Posterior cingulate gyrus (tissue), 11 donors: ENCODE measurements around the gene ACTL7A.
"Not testable (repeated sequence)": the region's sequence is repeated elsewhere in the genome, so short reads cannot be mapped to it uniquely, and the experiment has no call there.

Experiments
- DNase-seq, 10 donors: peaks; one replicate each; pipeline versions ENCODE4 v3.0.0 to v3.0.0-alpha.2; 2020 to 2021; ENCODE audit warnings: mixed read lengths in 3 of 10
- intact Hi-C: fragments of 100-400 bp; cut with DNase I; formaldehyde crosslinking; loops from one replicate; pipeline ENCODE4 v1.15.1; 2023

Gene ACTL7A

DNA sequence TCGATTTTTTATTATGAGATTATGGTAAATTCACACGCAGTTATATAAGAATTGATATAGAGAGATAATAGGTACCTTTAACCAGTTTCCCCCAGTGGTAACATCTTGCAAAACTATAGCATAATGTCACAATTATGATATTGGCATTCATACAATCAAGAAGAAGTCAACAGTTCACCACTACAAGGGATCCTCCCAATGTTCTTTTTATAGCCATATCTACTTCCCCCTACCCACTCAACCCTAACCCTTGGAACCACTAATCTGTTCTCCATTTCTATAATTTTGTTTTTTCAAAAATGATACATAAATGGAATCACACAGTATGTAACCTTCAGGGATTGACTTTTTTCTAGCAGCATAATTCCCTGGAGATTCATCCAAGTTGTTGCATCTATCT lies 16.1 kb upstream of the ACTL7A start:
- no peak for DNase-seq
- intact Hi-C loops: no loop called here

DNA sequence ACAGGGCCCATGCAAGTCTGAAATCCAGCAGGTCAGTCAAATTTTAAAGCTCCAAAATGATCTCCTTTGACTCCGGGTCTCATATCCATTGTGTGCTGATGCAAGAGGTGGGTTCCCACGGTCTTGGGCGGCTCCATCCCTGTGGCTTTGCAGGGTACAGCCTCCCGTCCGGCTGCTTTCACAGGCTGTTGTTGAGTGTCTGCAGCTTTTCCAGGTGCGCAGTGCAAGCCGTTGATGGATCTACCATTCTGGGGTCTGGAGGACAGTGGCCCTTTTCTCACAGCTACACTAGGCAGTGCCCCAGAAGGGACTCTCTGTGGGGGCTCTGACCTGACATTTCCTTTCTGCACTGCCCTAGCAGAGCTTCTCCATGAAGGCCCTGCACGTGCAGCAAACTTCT lies 13.8 kb upstream of the ACTL7A start:
- intact Hi-C loops: not testable (repeated sequence)

DNA sequence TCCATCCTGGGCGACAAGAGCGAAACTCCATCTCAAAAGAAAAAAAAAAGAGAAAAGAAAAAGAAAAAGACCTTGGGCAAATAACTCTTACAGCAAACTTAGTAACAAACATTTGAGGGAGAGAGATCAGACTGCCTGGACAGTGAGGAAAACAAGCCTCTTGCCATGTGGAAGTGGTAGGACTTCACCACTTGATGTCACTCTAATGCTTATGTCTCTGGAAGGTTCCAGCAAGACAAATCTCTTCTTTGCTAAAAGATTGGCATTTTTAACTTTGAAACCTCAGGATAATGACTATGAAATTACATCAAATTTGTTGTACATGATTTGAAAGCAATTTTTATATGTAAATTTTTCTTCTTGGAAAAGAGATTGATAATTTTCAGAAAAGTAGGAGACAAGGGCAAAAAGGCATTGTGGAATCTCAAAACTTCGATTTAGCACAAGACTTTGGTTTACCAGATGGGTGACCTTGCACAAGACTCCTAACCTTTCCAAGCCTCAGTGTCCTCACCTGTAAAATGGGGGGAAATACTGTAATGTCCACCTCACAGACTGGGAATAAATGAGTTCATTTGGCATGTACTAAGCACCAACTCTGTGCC lies 11.7 kb upstream of the ACTL7A start:
- intact Hi-C loops: no loop called here
- no peak for DNase-seq

More for the DNA sequence above, 13.8 kb upstream of the ACTL7A start:
- not testable (repeated sequence) for DNase-seq

DNA sequence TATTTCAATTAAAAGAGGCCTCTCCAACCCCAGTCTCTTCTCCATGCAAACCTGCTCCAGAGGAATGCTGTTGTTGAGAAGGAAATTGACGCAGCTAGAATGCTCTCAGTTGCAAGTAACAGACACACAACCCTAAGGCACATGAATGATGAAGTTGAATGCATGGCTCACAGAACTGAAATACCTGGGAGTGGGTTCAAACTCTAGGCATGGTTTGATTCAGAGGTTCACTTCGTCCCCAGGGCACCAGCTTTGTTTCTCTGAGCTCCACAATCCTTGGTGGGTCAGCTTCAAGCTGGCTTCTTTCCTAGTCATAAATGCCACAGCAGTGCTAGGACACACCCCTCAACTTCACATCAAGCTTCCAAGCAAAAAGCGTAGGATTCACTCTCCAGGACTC lies 10.9 kb upstream of the ACTL7A start:
- intact Hi-C loops: no loop called here
- DNase-seq: no peak

DNA sequence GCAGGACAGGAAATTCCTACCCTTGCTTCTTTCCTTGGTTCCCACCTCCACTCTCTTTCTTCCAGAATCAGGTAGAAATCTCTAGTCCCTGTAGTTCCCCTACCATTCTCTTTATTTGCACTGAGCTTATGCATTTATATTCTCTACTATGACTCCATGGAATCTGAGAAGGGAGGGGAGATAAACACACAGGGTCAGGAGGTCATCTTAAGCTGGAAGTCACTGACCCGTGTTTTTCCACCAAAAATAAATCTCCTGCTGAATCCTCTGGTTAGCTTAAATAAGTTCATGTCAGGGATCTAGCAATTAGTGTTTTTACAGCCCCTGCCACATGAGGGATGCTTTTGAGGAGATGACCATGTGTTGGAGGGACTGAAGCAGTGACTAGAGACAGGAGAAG lies 10.0 kb upstream of the ACTL7A start:
- intact Hi-C loops: no loop called here
- DNase-seq: no peak

DNA sequence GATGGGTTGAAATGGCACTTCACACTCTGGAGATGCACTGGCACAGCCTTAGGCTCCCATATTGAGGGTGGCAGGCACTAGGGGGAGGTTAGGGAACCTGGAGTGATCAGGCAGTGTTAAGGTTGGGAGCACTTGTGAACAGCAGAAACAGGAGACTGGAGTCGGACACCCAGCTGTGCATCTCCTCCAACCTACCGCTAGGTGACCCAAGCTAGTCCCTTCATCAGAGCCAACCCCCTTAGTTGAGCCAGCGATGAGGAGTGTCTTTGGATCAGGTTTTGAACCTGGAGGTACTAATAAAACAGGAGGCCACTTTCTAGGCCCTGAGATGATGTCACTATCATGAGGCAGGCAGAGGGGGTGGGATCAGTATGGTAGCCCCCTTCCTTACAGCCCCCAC lies 8.0 kb upstream of the ACTL7A start:
- no peak for DNase-seq
- intact Hi-C loops: no loop called here

DNA sequence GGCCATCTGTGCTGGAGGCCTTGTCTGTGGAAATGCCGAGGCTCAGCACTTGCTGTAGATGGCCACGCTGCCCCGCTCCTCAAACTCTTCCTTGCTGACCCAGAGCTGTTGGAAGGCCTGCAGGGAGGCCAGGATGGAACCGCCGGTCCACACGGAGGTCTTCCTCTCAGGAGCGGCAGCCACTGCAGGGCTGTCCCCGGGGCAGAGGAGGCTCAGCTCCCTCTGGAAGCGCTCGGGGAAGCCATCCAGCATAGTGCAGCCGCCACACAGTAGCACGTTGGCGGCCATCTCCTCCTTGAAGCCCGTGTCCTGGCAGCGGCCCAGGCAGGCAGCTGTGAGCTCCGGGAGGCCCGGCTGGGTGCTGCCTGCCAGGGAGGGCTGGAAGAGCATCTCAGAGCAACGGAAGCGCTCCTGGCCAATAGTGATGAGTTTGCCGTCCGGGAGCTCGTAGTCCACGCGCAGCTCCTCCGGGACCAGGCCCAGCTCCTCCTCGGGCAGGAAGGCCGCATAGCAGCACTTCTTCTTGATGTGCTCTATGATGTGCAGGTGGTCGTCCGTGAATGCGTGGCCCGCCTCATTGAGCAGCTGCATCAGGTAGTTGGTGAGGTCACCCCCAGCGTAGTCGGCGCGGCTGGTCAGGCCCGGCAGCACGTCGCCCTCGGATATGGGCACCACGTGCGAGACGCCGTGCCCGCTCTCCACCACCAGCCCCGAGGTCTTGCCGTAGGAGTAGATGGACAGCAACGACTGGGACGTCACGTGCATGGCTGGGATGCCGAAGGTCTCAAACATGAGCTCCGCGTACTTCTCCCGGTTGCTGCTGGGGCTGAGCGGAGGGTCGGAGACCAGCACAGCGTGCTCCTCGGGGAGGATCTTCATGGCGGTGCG lies 7.2 kb upstream of the ACTL7A start:
- peak in 1 of 10 donors; percentile 84 for DNase-seq
- intact Hi-C loops: no loop called here

DNA sequence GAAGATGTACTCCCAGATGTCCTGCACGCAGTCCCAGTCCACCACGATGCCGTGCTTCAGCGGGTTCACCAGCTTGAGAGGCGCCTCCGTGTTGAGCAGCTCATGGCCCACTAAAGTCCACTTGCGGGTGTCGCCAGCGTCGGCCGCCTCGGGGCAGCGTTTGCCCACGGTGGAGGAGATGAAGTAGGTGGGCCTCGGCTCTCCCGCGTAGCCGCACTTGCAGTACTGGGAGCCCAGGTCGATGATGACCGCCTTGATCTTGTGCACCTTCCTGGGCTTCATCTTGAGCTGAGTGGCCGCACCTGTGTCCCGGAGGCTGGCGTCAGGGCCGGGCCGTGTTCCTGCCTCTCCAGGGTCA lies 6.6 kb upstream of the ACTL7A start:
- intact Hi-C loops: no loop called here
- DNase-seq: peak in 1 of 10 donors; percentile 60

DNA sequence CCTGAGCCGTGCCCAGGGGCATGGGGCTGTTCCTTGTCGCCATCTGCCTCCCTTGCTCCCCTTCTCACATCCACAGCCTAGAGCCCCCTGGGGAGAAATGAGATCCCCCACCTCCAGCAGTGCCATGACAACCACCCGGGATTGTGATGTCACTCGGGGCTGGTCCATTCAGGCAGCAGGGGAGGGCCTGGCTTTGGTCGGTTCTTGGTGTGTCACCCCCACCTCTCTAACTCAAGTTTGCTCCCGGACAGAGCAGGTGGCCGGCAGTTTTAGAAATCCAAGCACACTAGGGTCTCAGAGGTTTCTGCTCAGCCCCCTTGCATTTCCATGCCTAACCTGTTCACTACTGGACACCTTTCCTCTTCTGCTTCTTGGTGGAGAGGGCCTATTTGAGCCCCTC lies 6.2 kb upstream of the ACTL7A start, which contains the start of gene ACTL7B:
TSS of gene ACTL7B (minus strand) at position 99 of the 400 bp plus-strand sequence. CDS start at position 43, 56 bp downstream.
- DNase-seq: no peak
- intact Hi-C loops: no loop called here

DNA sequence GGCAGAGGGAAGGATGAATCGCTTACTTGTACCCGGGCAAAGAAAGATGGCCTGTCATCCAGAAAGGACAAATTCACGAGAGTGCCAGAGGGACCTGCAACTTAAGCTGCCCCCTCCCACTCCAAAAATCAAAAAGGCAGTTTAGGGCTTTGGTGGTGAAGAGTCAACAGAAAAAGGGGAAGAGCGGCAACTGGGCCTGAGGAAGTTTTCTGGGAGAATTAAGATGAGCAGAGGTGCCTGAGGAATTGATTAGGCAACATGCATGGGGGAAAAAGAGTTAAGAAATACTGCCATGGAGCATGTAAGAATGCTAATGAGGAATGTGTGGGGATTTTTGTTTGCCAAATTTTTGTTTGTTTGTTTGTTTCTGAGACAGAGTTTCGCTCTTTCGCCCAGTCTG lies 4.5 kb upstream of the ACTL7A start:
- intact Hi-C loops: no loop called here
- DNase-seq: no peak

DNA sequence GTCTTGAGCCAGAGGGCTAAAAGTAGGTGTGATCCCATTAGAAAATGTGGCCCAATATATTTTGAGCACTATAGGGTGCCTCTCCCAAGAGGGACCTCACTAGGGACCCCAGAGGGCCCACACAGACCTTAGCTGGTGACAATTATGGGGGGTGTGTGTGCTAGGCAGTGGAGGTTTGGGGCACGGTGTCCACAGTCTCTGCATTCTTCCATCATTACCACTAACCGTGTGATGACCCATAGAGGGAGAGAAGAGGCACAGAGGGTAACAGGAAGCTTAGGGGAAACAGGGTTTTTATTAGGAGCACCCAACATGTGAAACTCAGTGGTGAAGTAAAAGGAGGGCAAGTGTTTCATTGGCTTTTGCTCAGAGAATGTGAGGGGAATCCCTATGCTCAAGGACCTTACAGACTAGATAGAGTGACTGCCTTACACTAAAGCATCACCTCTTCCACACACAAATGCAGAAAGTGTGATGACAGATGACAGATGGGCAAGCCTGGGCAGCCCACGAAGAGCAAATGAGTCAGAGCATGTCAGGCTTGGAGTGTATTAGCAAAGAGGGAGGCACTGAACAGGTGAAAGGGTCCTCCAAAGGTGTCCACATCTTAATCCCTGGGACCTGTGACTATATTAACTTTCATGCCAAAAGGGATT lies 2.5 kb upstream of the ACTL7A start:
- intact Hi-C loops: no loop called here
- no peak for DNase-seq

DNA sequence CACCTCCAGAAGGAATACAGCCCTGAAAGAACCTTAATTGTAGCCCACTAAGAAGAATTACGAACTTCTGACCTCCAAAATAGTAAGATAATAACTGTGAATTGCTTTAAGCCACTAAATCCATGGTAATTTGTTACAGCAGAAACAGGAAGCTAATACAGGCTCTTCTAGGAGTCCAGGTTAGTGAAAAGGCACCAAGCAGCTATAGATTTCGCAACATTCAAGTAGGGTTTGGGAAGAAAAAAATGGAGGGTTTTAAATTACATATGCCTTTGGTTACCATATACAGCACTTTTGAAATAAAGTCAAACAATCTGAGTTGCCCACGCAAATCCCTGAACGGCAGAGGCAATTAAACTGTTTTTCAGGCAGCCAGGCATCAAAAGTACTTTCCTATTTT lies 1.7 kb upstream of the ACTL7A start:
- intact Hi-C loops: no loop called here
- DNase-seq: no peak

DNA sequence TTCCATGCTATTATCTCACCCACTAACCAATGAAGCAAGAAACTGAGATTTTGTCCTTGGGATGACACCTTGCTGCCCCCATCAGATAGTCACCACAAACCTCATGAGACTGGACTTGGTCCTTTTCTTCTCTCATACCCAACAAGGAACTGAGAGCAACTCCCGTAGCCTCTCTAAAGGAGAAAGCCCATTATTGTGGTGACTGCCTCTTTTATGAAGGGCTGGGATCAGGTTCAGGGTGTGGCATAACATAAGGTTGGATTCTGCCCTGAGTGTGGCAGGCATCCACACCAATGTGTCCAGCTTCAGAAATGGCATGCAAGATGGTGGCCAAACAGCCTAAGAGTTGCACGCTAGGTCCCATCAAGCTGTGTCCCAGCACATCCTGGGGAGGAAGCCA lies 1.3 kb upstream of the ACTL7A start:
- intact Hi-C loops: no loop called here
- no peak for DNase-seq

DNA sequence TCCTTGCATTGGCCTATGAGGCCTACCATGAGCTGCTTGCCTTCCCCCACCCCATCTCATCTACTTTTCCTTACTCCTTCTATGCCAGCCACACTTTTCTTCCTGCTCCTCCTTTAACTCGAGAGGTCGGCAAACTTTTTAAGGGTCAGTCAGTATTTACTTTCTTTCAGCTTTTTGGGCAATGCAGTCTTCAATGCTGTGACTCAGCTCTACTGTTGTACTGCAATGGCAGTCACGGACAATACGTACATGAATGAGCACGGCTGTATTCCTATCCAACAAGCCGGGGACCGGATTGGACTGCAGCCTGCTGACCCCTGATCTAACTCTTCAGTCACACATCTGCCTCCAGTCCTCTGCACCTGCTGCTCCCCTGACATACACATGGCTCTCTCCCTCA lies 602 bp upstream of the ACTL7A start:
- intact Hi-C loops: no loop called here
- DNase-seq: no peak

DNA sequence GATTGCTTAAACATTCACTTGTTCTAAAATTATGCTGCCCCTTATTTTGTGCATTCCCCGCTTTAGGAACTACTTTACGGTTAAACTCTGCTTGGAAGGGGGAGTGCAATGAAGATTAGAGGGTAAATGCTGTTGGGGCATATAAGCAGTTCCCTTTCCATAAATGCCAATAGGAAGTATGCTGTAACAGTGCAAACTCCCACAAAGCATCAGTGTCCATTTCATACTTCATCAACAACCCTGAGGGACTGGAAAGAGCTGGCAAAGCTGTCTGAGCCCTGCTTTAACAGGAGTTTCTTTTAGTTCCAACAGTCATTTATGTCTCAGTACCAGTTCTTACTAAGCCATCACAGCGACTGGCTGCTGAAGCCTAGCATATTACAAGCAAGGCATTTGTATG lies 1.8 kb downstream of the ACTL7A start:
- no peak for DNase-seq
- intact Hi-C loops: no loop called here

DNA sequence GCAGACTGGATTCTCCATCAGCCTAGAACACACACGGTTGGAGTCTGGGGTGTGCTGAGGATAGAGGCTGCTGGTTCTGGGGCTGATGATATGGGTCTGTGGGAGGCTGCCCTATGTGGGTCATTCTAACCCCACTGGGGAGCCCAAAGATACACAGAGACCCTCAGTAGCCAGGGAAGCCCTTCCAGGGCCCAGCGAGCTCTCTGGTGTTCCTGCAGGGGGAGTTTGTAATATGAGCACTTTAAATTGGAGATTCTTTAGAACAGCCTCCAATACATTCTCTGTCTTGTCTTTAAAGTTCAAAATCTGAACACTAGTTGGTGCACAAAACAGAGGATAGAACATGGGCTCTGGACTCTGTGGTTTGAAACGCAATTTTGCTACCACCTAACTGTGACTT lies 2.4 kb downstream of the ACTL7A start:
- no peak for DNase-seq
- intact Hi-C loops: no loop called here

DNA sequence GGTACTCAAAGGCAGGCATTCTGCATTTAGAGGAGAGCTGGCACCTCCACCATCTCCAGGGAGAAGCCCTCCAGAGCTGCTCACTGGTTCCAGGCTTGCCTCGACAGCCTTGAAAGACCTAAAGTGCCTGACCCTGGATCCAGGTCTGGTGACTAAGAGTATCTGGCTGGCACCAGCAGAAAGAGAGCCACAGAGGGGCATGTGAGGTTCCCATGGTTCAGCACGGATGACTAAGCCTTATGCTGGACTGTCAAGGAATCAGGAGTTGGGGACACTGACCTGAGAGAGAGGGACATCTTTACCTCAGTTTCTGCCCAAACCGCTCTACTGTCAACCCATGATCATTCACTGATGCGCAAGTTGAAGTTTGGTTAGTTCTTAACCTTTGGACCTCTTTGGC lies 3.0 kb downstream of the ACTL7A start:
- intact Hi-C loops: no loop called here

DNA sequence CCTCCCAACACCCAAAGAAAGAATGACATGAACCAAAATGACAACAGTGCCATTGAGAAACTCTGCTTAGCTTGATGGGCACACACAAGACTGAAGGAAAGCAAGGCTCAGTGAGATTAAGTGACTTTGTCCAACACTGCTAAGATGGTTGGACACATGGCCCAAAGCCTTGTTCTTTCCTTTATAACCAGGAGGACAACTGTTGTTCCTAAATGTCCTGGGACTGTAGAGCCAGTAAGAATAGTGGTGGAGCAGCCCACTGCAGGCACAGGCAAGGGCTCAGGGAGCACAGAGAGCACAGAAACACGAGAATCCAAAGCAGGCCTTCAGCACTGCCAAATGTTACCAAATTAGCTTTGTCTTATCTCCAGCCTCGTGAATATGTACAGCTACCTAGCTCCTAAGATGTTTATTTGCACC lies 3.9 kb downstream of the ACTL7A start:
- no peak for DNase-seq
- intact Hi-C loops: no loop called here

More for the DNA sequence above, 3.0 kb downstream of the ACTL7A start:
- no peak for DNase-seq

DNA sequence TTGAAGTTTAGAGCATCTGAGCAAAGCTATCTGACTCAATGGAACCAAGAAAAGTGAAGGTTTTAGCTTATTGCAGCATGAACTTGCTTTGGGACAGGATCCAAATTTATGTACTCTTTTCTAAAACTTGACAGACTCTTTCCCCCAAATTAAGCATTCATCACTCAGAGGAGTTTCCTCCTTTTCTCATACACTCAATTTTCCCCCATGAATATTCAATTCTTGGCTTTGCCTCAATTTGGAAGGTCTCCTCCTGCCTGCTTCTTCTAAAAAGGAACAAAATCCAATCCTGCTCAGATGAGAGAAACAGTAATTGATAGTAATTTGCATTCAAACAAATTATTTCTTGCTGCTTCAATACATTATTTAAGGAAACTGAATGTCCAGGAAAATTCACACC lies 5.0 kb downstream of the ACTL7A start:
- intact Hi-C loops: no loop called here
- DNase-seq: no peak

DNA sequence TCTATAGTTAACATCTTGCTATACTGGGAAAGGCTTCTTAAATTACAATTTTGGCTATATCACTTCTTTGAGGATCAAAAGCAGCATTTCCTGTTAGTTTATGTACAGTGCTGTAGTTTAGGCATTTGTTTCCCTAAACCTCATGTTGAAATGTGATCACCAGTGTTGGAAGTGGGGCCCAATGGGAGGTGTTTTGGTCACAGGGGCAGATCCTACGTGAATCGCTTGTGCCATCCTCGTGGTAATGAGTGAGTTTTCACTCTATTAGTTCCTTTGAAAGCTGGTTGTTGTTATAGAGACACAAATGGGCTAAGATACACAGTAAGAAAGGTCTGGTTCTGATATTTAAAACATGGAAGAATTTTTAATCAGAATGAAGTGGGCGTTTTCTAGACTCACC lies 5.8 kb downstream of the ACTL7A start:
- intact Hi-C loops: no loop called here

DNA sequence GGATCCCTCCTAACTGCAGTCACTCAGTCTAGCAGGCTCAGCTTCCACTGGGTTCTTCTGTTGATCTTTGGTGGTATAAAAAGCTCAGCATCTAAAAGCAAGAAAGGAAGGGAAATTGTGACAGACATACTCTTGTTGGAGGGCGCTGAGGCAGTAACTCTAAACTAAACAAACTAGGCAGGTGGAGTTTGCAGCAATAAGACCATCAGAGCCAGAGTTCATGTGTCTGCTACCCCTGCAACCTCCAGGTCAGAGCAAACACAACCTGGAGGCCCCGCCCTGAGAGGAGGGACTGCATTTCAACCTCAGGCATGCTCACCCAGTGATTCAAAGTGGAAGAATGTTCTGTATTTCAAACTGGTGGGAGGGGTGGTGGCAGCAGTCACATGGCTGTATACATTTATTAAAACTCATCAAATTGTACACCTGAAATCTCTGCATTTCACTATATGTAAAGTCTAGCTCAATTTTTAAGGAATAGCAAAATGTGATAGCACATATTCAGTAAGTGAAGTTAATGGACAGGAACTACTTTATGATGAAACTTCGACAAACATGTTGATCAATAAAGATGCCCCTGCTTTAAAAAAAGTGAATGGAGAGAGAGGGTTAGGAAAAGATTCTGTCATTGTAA lies 7.1 kb downstream of the ACTL7A start:
- intact Hi-C loops: no loop called here
- DNase-seq: no peak

More for the DNA sequence above, 5.8 kb downstream of the ACTL7A start:
- DNase-seq: no peak
